ENCODE results near the gene CALR3. TPM values are rescaled to one million over a fixed set of nuclear protein-coding genes. Genes with fewer than 3 reads are reported as not detected.
"Not testable (repeated sequence)": the region's sequence is repeated elsewhere in the genome, so short reads cannot be mapped to it uniquely, and the experiment has no call there.

Gene CALR3
- total RNA-seq, 1 donor from 2014 or later = 0.26 TPM

DNA sequence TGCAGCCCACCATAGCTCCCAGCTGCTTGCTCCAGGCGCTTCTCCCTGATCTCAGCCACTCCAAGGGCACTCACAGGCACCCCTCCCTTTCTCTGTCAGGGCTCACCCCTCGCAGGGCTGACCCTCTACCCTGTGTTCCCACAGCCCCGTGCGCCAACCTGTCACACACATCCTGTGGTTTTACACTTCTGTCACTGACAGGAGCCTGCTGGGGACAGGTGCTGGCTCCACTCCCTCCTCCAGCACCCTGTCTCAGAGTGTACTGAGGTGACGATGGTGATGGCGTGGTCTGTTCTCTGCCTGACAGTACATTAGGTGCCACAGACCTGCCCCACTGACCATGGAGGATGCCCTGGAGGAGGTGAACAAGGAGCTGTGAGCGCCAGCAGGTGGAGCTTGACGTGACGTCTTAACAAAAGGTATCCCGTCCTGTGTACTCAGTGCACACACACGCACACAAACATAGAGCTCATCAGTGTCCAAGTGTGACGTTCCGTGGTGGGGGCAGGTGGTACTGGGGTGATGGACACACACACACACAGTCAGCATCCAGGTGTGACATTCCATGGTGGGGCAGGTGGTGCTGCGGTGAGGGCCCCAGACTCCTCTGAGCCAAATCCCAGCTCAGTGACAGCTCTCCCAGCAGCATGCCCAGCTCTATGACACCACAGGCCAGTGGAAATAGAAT is 21.1 kb upstream of the CALR3 start:
- no peak overlapping the region for H3K4me3 ChIP-seq (ENCODE audit: low read depth, low read length)
- H3K27me3 ChIP-seq (ENCODE audit: control insufficient read depth, insufficient read depth, low read length) = no peaks in the 10 kb centered on the region
- DNase-seq (ENCODE audit: low read depth) (no peak), FAIRE-seq (no peak)
- peaks cover 21% of the 10 kb centered on the region for H3K36me3 ChIP-seq (ENCODE audit: control insufficient read depth, insufficient read depth, low read length)
- TF ChIP-seq, protein P1, sequence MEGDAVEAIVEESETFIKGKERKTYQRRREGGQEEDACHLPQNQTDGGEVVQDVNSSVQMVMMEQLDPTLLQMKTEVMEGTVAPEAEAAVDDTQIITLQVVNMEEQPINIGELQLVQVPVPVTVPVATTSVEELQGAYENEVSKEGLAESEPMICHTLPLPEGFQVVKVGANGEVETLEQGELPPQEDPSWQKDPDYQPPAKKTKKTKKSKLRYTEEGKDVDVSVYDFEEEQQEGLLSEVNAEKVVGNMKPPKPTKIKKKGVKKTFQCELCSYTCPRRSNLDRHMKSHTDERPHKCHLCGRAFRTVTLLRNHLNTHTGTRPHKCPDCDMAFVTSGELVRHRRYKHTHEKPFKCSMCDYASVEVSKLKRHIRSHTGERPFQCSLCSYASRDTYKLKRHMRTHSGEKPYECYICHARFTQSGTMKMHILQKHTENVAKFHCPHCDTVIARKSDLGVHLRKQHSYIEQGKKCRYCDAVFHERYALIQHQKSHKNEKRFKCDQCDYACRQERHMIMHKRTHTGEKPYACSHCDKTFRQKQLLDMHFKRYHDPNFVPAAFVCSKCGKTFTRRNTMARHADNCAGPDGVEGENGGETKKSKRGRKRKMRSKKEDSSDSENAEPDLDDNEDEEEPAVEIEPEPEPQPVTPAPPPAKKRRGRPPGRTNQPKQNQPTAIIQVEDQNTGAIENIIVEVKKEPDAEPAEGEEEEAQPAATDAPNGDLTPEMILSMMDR (IDR thresholded peaks at IDR 0.05; ENCODE audit: insufficient read depth, low read length, severe bottlenecking) = no peak

DNA sequence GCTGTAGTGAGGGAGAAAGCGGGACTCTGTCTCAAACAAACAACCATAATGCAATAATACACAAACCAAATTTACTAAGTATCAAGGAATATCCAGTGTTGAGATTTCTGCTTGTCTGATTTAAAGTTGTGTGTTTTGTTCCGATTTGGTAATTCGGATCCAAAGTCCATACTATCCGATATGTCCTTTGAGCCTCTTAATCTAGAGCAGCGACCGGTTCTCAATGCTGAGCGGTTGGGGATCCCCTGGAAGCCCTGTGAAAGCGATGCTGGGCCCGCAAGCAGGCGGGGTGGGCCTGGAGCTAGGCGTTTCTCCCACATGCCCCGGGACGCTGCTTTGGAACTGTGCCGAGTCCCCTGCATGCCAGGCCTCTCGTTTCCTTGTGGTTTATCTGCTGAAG is 20.4 kb upstream of the CALR3 start:
- H3K27me3 ChIP-seq (ENCODE audit: control insufficient read depth, insufficient read depth, low read length) = no peaks in the 10 kb centered on the region
- FAIRE-seq (peak; percentile 28), DNase-seq (ENCODE audit: low read depth) (no peak)
- H3K4me3 ChIP-seq (ENCODE audit: low read depth, low read length) = no peak overlapping the region
- TF ChIP-seq, protein P1 (IDR thresholded peaks at IDR 0.05; ENCODE audit: insufficient read depth, low read length, severe bottlenecking) = no peak
- peaks cover 19% of the 10 kb centered on the region for H3K36me3 ChIP-seq (ENCODE audit: control insufficient read depth, insufficient read depth, low read length)

DNA sequence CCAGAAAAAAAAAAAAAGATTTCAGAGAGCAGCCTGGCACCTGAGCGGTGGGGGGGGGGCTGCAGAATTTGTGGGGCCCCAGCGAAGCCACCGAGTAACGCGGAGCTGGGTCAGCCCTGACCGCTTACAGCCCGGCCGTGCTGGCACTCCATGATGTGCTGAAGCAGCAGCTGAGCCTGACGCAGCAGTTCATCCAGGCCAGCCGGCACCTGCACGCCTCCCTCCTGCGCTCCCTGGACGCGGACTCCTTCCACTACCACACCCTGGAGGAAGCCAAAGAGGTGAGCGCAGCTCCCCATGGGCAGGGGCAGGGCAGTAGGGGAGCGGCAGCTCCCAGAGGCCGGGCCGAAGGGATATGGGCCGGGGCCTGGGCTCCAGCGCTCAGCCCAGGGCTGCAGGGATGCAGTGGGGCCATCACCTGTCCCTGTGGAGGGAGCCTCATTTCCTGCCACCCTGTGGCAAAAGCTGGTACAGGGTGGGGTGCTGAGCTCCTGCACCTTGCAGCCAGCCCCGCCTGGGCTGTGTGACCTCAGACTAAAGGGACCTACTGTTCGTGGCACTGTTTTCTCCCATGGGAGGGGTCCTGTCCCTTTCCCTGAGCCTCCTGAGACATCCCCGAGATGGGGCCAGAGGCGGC is 18.5 kb upstream of the CALR3 start:
- no peak for DNase-seq (ENCODE audit: low read depth)
- H3K27me3 ChIP-seq (ENCODE audit: control insufficient read depth, insufficient read depth, low read length) = no peaks in the 10 kb centered on the region
- no peak for FAIRE-seq
- TF ChIP-seq, protein P1 (IDR thresholded peaks at IDR 0.05; ENCODE audit: insufficient read depth, low read length, severe bottlenecking) = no peak
- no peak overlapping the region for H3K4me3 ChIP-seq (ENCODE audit: low read depth, low read length)
- peaks cover 7% of the 10 kb centered on the region for H3K36me3 ChIP-seq (ENCODE audit: control insufficient read depth, insufficient read depth, low read length)

DNA sequence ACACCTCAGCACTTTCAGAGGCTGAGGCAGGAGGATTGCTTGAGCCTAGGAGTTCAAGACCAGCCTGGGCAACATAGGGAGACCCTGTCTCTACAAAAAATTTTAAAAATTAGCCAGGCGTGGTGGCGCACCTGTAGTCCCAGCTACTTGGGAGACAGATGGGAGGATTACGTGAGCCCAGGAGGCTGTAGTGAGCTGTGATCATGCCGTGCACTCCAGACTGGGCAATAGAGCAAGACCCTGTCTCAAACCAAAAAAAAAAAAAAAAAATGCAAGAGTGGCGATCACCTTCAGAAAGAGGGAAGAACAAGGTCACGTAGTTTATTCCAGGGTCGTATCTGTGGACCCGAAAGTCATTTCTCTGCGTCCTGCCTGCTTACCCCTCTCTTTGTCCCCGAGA is 16.6 kb upstream of the CALR3 start:
- H3K27me3 ChIP-seq (ENCODE audit: control insufficient read depth, insufficient read depth, low read length); H3K4me3 ChIP-seq (ENCODE audit: low read depth, low read length); DNase-seq (ENCODE audit: low read depth); FAIRE-seq; H3K36me3 ChIP-seq (ENCODE audit: control insufficient read depth, insufficient read depth, low read length): not testable (repeated sequence)

DNA sequence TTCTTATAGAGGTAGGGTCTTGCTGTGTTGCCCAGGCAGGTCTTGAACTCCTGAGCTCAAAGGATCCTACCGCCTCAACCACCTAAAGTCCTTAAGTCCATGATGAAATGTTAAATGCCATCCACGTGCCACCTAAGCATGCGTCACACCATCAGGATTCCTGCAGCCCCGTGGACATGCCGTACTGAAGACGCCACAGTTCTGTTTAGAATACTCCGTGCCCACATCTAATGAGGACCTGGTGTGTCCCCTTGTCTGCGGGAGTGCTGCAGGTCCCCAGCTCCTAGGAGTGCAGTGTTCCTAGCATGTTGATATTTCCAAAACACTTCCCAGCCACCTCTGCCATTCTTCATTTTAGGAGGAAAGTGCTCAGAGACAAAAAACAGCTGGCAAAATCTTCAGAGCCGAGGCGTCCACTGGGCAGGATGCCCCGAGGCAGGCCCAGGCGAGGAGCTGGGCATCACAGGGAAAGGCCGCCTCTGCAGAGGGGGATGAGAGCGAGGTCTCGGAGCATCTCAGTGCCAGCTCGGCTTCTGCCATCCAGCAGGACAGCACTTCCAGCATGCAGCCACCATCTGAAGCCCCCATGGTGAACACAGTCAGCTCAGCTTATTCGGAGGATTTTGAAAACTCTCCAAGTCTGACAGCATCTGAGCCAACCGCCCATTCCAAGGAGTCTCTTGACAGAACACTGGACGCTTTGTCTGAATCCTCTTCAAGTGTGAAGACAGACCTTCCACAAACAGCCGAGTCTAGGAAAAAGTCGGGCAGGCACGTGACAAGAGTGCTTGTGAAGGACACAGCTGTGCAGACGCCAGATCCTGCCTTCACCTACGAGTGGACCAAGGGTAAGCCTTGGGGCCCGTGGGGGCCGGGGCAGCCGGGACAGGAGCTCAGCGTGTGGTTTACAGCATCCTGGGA is 13.4 kb upstream of the CALR3 start:
- peak; percentile 52 for FAIRE-seq
- Histone ChIP-seq H3K36me3 (ENCODE audit: control insufficient read depth, insufficient read depth, low read length) (peaks cover 1% of the 10 kb centered on the region), H3K4me3 (ENCODE audit: low read depth, low read length) (no peak overlapping the region), H3K27me3 (ENCODE audit: control insufficient read depth, insufficient read depth, low read length) (no peaks in the 10 kb centered on the region)
- DNase-seq (ENCODE audit: low read depth) = no peak
- TF ChIP-seq, protein P1 (IDR thresholded peaks at IDR 0.05; ENCODE audit: insufficient read depth, low read length, severe bottlenecking) = no peak

DNA sequence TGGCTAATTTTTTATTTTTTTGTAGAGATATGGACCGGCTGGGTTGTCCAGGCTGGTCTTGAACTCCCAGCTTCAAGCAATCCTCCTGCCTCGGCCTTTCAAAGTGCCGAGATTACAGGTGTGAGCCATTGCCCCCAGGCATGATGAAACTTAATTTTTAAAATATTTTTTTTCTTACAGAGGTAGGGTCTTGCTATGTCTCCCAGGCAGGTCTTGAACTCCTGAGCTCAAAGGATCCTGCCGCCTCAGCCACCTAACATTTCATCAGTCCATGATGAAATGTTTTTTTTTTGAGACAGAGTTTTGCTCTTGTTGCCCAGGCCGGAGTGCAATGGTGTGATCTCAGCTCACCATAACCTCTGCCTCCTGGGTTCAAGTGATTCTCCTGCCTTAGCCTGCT is 12.6 kb upstream of the CALR3 start:
- Histone ChIP-seq H3K27me3 (ENCODE audit: control insufficient read depth, insufficient read depth, low read length) (no peaks in the 10 kb centered on the region), H3K4me3 (ENCODE audit: low read depth, low read length) (no peak overlapping the region), H3K36me3 (ENCODE audit: control insufficient read depth, insufficient read depth, low read length) (peaks cover 1% of the 10 kb centered on the region)
- TF ChIP-seq, protein P1 (IDR thresholded peaks at IDR 0.05; ENCODE audit: insufficient read depth, low read length, severe bottlenecking) = no peak
- no peak for DNase-seq (ENCODE audit: low read depth)
- FAIRE-seq = no peak

Measured in bronchial epithelial cell (primary cell).